ENCODE measurements around the gene ASB11. TPM values are rescaled to one million over a fixed set of nuclear protein-coding genes. Genes with fewer than 3 reads are reported as not detected.
"Not testable (repeated sequence)": the region's sequence is repeated elsewhere in the genome, so short reads cannot be mapped to it uniquely, and the experiment has no call there.

ASB11 gene
- total and polyA plus RNA-seq, 7 donors: 0.16 to 0.60 TPM; not detected in 5

DNA sequence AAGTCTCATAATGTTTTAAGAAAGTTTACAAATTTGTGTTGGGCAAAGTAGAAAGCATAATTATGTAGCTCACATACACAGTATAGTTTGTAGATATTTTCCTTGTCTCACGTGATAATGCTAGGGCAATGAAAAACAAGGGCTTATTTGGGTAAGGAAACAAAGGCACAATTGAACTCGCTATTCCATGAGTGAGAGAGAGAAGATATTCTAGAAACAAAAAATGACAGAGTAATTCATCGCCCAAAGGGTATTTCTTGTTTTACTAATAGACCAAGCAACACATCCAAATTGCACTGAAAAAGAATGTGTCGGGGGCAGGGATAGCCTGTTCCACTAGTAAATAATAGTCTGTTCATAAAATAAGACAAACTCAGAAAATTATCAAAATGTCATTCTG, 3.6 kb upstream of the ASB11 start:
- H3K27ac ChIP-seq: no peak overlapping the region
- WGBS, 2 donors: 92% methylated on average over 4 of the region's 4 CpGs
- no peak for DNase-seq
- TF ChIP-seq POLR2AphosphoS5 (IDR thresholded peaks at IDR 0.05): no peak
- no peak for TF ChIP-seq CTCF (IDR thresholded peaks at IDR 0.05)
- TF ChIP-seq EP300 (IDR thresholded peaks at IDR 0.05): no peak
- no peak for TF ChIP-seq POLR2A (IDR thresholded peaks at IDR 0.05)
- no peaks in the 10 kb centered on the region for H3K4me1 ChIP-seq
- no peaks in the 10 kb centered on the region for H3K27me3 ChIP-seq
- H3K9me3 ChIP-seq: no peaks in the 10 kb centered on the region
- H3K36me3 ChIP-seq: no peaks in the 10 kb centered on the region
- no peak overlapping the region for H3K4me3 ChIP-seq
- intact Hi-C loops (cut with DNase I): no loop called here

DNA sequence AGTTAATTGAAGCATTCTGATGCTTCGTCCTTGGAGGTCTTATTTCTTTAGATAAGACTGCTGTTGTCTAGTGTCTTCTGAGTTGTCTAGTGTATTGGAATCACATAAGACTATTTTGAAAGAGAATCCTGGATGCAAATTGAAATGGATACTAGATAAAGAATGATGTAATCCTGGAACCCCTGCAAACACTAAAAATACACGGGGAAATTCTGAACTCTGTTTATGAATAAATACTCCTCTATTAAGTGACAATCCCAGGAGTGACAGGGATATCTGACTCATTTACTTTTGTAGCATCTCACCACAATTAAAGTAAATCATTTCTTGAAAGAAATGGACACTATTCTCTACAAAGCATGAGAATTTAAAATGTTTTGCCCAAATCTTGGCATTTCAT, 968 bp downstream of the ASB11 start:
- no peaks in the 10 kb centered on the region for H3K9me3 ChIP-seq
- no peaks in the 10 kb centered on the region for H3K4me1 ChIP-seq
- no peaks in the 10 kb centered on the region for H3K27me3 ChIP-seq
- no peak overlapping the region for H3K4me3 ChIP-seq
- H3K27ac ChIP-seq: no peak overlapping the region
- DNase-seq: no peak
- WGBS, 2 donors: 56 to 67% methylated on average over 2 of the region's 2 CpGs
- intact Hi-C loops (cut with DNase I): no loop called here
- TF ChIP-seq POLR2A (IDR thresholded peaks at IDR 0.05): no peak
- TF ChIP-seq CTCF (IDR thresholded peaks at IDR 0.05): no peak
- no peak for TF ChIP-seq EP300 (IDR thresholded peaks at IDR 0.05)
- TF ChIP-seq POLR2AphosphoS5 (IDR thresholded peaks at IDR 0.05): no peak
- no peaks in the 10 kb centered on the region for H3K36me3 ChIP-seq

- Histone ChIP-seq H3K27ac (no peak overlapping the region), H3K27me3 (no peaks in the 10 kb centered on the region), H3K4me3 (no peak overlapping the region), H3K9me3 (no peaks in the 10 kb centered on the region), H3K4me1 (no peaks in the 10 kb centered on the region), H3K36me3 (no peaks in the 10 kb centered on the region)
- intact Hi-C loops (cut with DNase I): no loop called here
- TF ChIP-seq POLR2A (IDR thresholded peaks at IDR 0.05): no peak
- no peak for TF ChIP-seq CTCF (IDR thresholded peaks at IDR 0.05)
- TF ChIP-seq EP300 (IDR thresholded peaks at IDR 0.05): no peak
- no peak for TF ChIP-seq POLR2AphosphoS5 (IDR thresholded peaks at IDR 0.05)
- 89 to 96% methylated on average over 3 of the region's 3 CpGs for WGBS, 2 donors
- no peak for DNase-seq
Measured at GRCh38 chrX:15311119-15311518, 4.3 kb downstream of the ASB11 start.

DNA sequence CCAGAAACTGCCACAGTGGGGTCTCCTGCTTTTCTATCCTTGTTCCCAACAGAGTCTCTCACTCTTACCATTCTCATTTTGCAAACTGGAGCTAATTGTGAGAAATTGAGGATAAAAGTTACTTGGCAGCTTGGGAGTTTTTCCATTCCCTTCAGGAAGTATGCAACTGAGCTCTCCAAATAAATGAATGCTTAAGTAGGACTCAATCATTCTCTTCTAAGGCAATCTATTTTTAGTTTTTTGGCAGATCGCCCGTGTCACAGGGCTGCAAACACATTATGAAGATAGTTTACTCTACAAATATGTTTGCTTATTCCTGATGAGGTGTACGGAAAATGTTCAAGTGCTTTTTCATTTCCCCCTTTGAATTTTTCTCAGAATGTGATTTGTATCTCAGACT, 5.3 kb downstream of the ASB11 start:
- Histone ChIP-seq H3K9me3 (no peaks in the 10 kb centered on the region), H3K36me3 (no peaks in the 10 kb centered on the region), H3K4me3 (no peak overlapping the region), H3K27ac (peak overlapping the region in 1 of 4 donors; percentile 20), H3K27me3 (no peaks in the 10 kb centered on the region), H3K4me1 (no peaks in the 10 kb centered on the region)
- DNase-seq: no peak
- intact Hi-C loops (cut with DNase I): no loop called here
- 2 to 29% methylated on average over 3 of the region's 3 CpGs for WGBS, 2 donors
- TF ChIP-seq POLR2A (IDR thresholded peaks at IDR 0.05) (no peak), EP300 (IDR thresholded peaks at IDR 0.05) (no peak), CTCF (IDR thresholded peaks at IDR 0.05) (no peak), POLR2AphosphoS5 (IDR thresholded peaks at IDR 0.05) (no peak)

GRCh38 chrX:15305899-15306298, 9.5 kb downstream of the ASB11 start:
- intact Hi-C loops (cut with DNase I); H3K27ac ChIP-seq; H3K4me1 ChIP-seq; DNase-seq; H3K9me3 ChIP-seq; H3K4me3 ChIP-seq; H3K27me3 ChIP-seq; H3K36me3 ChIP-seq: not testable (repeated sequence)
- 92 to 93% methylated on average over 3 of the region's 3 CpGs for WGBS, 2 donors
